HepG2 (cell line): ENCODE results near the gene RGS14. TPM values are rescaled to one million over a fixed set of nuclear protein-coding genes. Genes with fewer than 3 reads are reported as not detected.
A peak's percentile ranks its signal among the peaks of the same experiment; 100 is the strongest.

Experiments used
- ATAC-seq: fragments of 200-7000 bp; cut with Tn5 transposase; 3 replicates; pipeline ENCODE4 v1.9.1; 2020; ENCODE audit warnings: mild to moderate bottlenecking, moderate library complexity
- BruUV-seq: library from RNA; stranded (reverse); fragments of 400-500 nt; replicated peaks from 2 replicates; lab custom pipeline; 2021; lab: Mats Ljungman, UMichigan
- CTCF ChIA-PET: fragments of 300-600 bp; formaldehyde crosslinking; extraction: SDS; loops from one replicate; lab custom pipeline; 2021; ENCODE audit warnings: low total read pairs, inconsistent platforms, low intra/inter-chr PET ratio; lab: Yijun Ruan, JAX
- POLR2A ChIA-PET: fragments of 350-600 bp; sonication (Branson Sonifier 250); formaldehyde crosslinking; loops from one replicate; lab custom pipeline; 2020; ENCODE audit warnings: antibody characterized with exemption, inconsistent platforms; lab: Yijun Ruan, JAX
- DNase-seq: peaks from one replicate; pipeline ENCODE4 v3.0.0-alpha.2; 2015; ENCODE audit warnings: low spot score
- FAIRE-seq: peaks from 3 replicates; lab custom pipeline; 2011; peaks lifted over from hg19 to GRCh38; lab: Jason Lieb, UNC
- H2AFZ ChIP-seq: one replicate; pipeline ENCODE4 v1.6.1; 2011; ENCODE audit warnings: low read length, inconsistent platforms
- H3K27ac ChIP-seq: fragments of 300-600 bp; 3 replicates; pipeline ENCODE4 v1.8.0; 2011; ENCODE audit warnings: mixed run types, mild to moderate bottlenecking, mixed read lengths, low read length, inconsistent platforms; ENCODE audit not compliant: insufficient read depth; ENCODE audit errors: extremely low read length
- H3K27me3 ChIP-seq, 2 experiments: fragments of 200-600 bp in 1 of 2; 2 replicates in 1 of 2; 3 replicates in 1 of 2; pipeline versions ENCODE4 v1.6.0 to v1.8.0; 2011; ENCODE audit warnings: low read length in 2 of 2, mild to moderate bottlenecking in 2 of 2, moderate library complexity in 2 of 2, inconsistent platforms in 1 of 2; ENCODE audit not compliant: insufficient read depth in 2 of 2, control insufficient read depth in 1 of 2
- H3K36me3 ChIP-seq, 2 experiments: fragments of 200-600 bp in 1 of 2; replicated peaks in 1 of 2; 2 replicates in 1 of 2; 3 replicates in 1 of 2; pipeline versions ENCODE4 v1.5.1 to v1.8.0; 2011; ENCODE audit warnings: low read length in 2 of 2, inconsistent platforms in 1 of 2; ENCODE audit not compliant: insufficient read depth in 2 of 2, control insufficient read depth in 1 of 2
- H3K4me1 ChIP-seq: 2 replicates; pipeline ENCODE4 v1.5.1; 2012; ENCODE audit warnings: low read length, inconsistent platforms; ENCODE audit not compliant: insufficient read depth
- H3K4me2 ChIP-seq: 2 replicates; pipeline ENCODE4 v1.6.0; 2011; ENCODE audit warnings: low read depth, low read length, inconsistent platforms
- H3K4me3 ChIP-seq, 3 experiments: fragments of 200-600 bp in 1 of 3; sonication (generic), shearing (Covaris generic) in 1 of 3; replicated peaks in 1 of 3; 2 replicates each; pipeline ENCODE4 v1.5.1; 2011 to 2016; ENCODE audit warnings: low read length in 3 of 3, inconsistent platforms in 2 of 3, low read depth in 2 of 3, mild to moderate bottlenecking in 2 of 3, control low read depth in 1 of 3, mixed read lengths in 1 of 3; ENCODE audit not compliant: insufficient read depth in 1 of 3
- H3K79me2 ChIP-seq: one replicate; pipeline ENCODE4 v1.6.1; 2011; ENCODE audit warnings: low read length, inconsistent platforms; ENCODE audit not compliant: insufficient read depth
- H3K9ac ChIP-seq: 2 replicates; pipeline ENCODE4 v1.6.0; 2011; ENCODE audit warnings: mild to moderate bottlenecking, low read depth, low read length, inconsistent platforms; ENCODE audit not compliant: insufficient read depth
- H3K9me3 ChIP-seq: 2 replicates; pipeline ENCODE4 v1.5.1; 2012; ENCODE audit warnings: mild to moderate bottlenecking, low read length
- H4K20me1 ChIP-seq: 2 replicates; pipeline ENCODE4 v1.6.0; 2011; ENCODE audit warnings: inconsistent platforms, mild to moderate bottlenecking, low read length, moderate library complexity; ENCODE audit not compliant: insufficient read depth
- DR1 ChIP-seq: sonication (generic); formaldehyde crosslinking; IDR thresholded peaks from 2 replicates; pipeline ENCODE4 v1.8.0; 2021; ENCODE audit warnings: mild to moderate bottlenecking, missing genetic modification reagents, inconsistent platforms
- EEA1 ChIP-seq: sonication (generic); formaldehyde crosslinking; IDR thresholded peaks from 2 replicates; pipeline ENCODE4 v1.5.1; 2020; ENCODE audit warnings: mild to moderate bottlenecking, missing genetic modification reagents, borderline replicate concordance
- IRX3 ChIP-seq: sonication (generic); formaldehyde crosslinking; IDR thresholded peaks from 2 replicates; pipeline ENCODE4 v1.8.1; 2023; ENCODE audit warnings: mild to moderate bottlenecking, low read depth, missing genetic modification reagents, borderline replicate concordance
- KDM6A ChIP-seq: IDR thresholded peaks from 2 replicates; pipeline ENCODE4 v1.6.1; 2016; ENCODE audit warnings: low read depth
- NFKB2 ChIP-seq: sonication (generic); formaldehyde crosslinking; IDR thresholded peaks from 2 replicates; pipeline ENCODE4 v1.4.0; 2020; ENCODE audit warnings: missing genetic modification reagents, borderline replicate concordance
- PPARG ChIP-seq: conservative IDR thresholded peaks from 2 replicates; pipeline ENCODE4 v1.6.1; 2016; ENCODE audit warnings: missing biosample characterization, missing genetic modification reagents
- RARG ChIP-seq: sonication (generic); formaldehyde crosslinking; IDR thresholded peaks from 2 replicates; pipeline ENCODE4 v1.4.0; 2020; ENCODE audit warnings: low read depth, mild to moderate bottlenecking, missing genetic modification reagents
- SIX4 ChIP-seq: sonication (generic); formaldehyde crosslinking; IDR thresholded peaks from 2 replicates; pipeline ENCODE4 v1.4.0; 2020; ENCODE audit warnings: missing genetic modification reagents
- SMARCC2 ChIP-seq: fragments of 450-650 bp; IDR thresholded peaks from 2 replicates; pipeline ENCODE4 v1.6.1; 2017; ENCODE audit warnings: antibody characterized with exemption, mild to moderate bottlenecking
- SPEN ChIP-seq: sonication (generic); formaldehyde crosslinking; IDR thresholded peaks from 2 replicates; pipeline ENCODE4 v1.5.1; 2020; ENCODE audit warnings: low read depth, mild to moderate bottlenecking, missing genetic modification reagents
- TAF1 ChIP-seq: sonication (generic); formaldehyde crosslinking; IDR thresholded peaks from 2 replicates; pipeline ENCODE4 v1.4.0; 2020; ENCODE audit warnings: missing genetic modification reagents
- TOE1 ChIP-seq: sonication (generic); formaldehyde crosslinking; IDR thresholded peaks from 2 replicates; pipeline ENCODE4 v1.4.0; 2020; ENCODE audit warnings: mild to moderate bottlenecking, missing genetic modification reagents
- ZBTB7A ChIP-seq: sonication (generic); formaldehyde crosslinking; IDR thresholded peaks from 2 replicates; pipeline ENCODE4 v1.8.0; 2022; ENCODE audit warnings: mild to moderate bottlenecking, missing genetic modification reagents
- ZNF83 ChIP-seq: sonication (generic); formaldehyde crosslinking; IDR thresholded peaks from 2 replicates; pipeline ENCODE4 v1.4.0; 2020; ENCODE audit warnings: missing genetic modification reagents, mild to moderate bottlenecking, borderline replicate concordance
- WGBS: methylation state at CpG from one replicate; pipeline ENCODE4 v1.1.6; 2017; ENCODE audit warnings: low lambda C conversion rate; 5-methylcytosine and 5-hydroxymethylcytosine counted together
- in situ Hi-C: cut with HindIII; loops from 2 replicates; pipeline ENCODE4 v1.10.0; 2017; ENCODE audit warnings: low pct_unique_long_range_greater_than_20kb; ENCODE audit not compliant: extremely low pct_ligation_motif_present
- intact Hi-C: fragments of 100-400 bp; cut with micrococcal nuclease; formaldehyde crosslinking; loops from one replicate; pipeline ENCODE4 v1.10.0; 2022; ENCODE audit not compliant: unreplicated experiment
- polyA plus RNA-seq, 8 experiments: library from polyadenylated mRNA; depleted of rRNA in 3 of 8; stranded (reverse) in 7 of 8; unstranded in 1 of 8; fragments of >200 nt; fragmentation: Illumina TruSeq in 4 of 8; extraction: Trizol in 4 of 8; gene quantifications; 2 replicates each; pipeline versions ENCODE4 v1.2.1 to v1.2.3, GENCODE V29; 2011 to 2016; ENCODE audit warnings: low read depth in 4 of 8, missing spikeins in 1 of 8, mixed read lengths in 1 of 8; ENCODE audit not compliant: insufficient read depth in 1 of 8
- total RNA-seq, 5 experiments: library from RNA; depleted of rRNA; stranded (reverse); fragments of >200 nt; fragmentation: Illumina TruSeq; extraction: Trizol; gene quantifications; 2 replicates each; pipeline ENCODE4 v1.2.3, GENCODE V29; 2016; ENCODE audit warnings: low read depth in 1 of 5
- TF ChIP-seq, protein P1 (sequence below): sonication (generic); formaldehyde crosslinking; IDR thresholded peaks from 2 replicates; pipeline ENCODE4 v1.4.0; 2020; ENCODE audit warnings: missing genetic modification reagents, mild to moderate bottlenecking, borderline replicate concordance
- TF ChIP-seq, protein P2 (sequence below): sonication (generic); formaldehyde crosslinking; IDR thresholded peaks from 2 replicates; pipeline ENCODE4 v1.5.0; 2020; ENCODE audit warnings: mild to moderate bottlenecking, missing genetic modification reagents, moderate library complexity

The RGS14 gene
- total and polyA plus RNA-seq, 2 of the 13 experiments (the other 11 are each of a cell fraction or from before 2014, with no cell fraction given) = 11.1 to 17.2 TPM

DNA sequence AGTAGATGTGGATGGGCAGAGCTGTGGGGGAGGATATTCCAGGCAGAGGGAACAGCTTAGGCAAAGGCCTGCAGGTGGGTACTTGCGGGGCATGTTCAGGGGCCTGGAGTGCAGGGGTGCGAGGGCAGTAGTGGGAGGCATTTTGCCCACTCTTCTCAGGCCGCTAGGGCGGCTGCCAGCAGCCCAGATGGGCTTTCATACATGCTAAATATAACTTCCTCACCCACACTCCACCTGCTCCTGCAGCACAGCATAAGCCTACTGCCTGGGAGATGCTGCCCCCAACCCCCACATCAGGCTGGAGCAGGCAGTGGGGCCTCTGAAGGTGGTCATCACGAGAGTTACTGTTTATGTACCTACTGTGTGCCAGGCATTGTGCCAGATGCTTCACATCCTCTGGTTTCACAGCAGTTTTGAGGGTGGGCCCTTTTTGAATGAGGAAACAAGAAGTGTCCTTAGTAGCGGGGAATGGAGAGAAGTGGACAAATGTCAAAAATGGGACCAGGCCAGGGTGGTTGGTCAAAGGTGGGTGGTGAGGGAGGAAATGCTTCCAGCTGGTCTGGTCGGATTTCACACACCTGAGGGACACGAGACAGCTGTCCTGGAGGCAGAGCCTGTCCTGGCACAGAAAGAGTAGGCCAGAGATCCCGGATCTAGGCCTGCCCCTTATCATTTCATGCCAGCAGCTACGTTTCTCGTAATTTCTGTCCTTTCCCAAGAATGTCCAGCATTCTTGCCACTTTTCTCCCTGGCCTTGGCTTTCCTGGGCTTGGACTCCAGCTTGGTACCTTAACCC is 12.1 kb downstream of the RGS14 start:
- DNase-seq = no peak
- H3K4me2 ChIP-seq = no peak overlapping the region; the same call in 1 of the 2 replicates
- intact Hi-C loops = loop anchor here (2.0 to 5.0 kb wide), 2 partner anchors 53 to 87 kb away; no protein-coding TSS in a partner anchor
- CTCF ChIA-PET = interaction anchor here (1.5 to 2.1 kb wide), 4 partner anchors 13 to 52 kb away, joined by 3 to 19 read pairs (median 10); no protein-coding TSS in a partner anchor
- in situ Hi-C loops = loop anchor here (25.0 kb wide), 1 partner anchor 833 kb away; the partner anchor contains the start of genes CDHR2 and RNF44
- H3K4me1 ChIP-seq = peaks cover 74% of the 10 kb centered on the region
- no TSS peak for BruUV-seq
- 0 out of 2 replicates have a peak overlapping the region, but pooled peaks have one; percentile 9 for H3K9ac ChIP-seq
- peaks cover 8% of the 10 kb centered on the region for H3K79me2 ChIP-seq
- peak overlapping the region; percentile 35 for H3K27ac ChIP-seq
- POLR2A ChIA-PET = interaction anchor here (0.6 to 7.9 kb wide), 20 partner anchors 8 to 283 kb away, joined by 3 to 239 read pairs (median 6); partner anchors contain the start of genes F12, FGFR4, GRK6 and LMAN2
- no peaks in the 10 kb centered on the region; a peak in 1 of 5 replicates for H3K27me3 ChIP-seq
- H4K20me1 ChIP-seq = no peaks in the 10 kb centered on the region
- no peak for FAIRE-seq
- 86% methylated on average over 9 of the region's 11 CpGs for WGBS
- TF ChIP-seq RARG (CRISPR knock-in tag) = no peak
- no peak for TF ChIP-seq ZNF83 (CRISPR knock-in tag)
- TF ChIP-seq KDM6A = no peak
- no peak for TF ChIP-seq TOE1
- no peak for TF ChIP-seq ZBTB7A (CRISPR knock-in tag)
- no peak for TF ChIP-seq IRX3 (CRISPR knock-in tag)
- no peak for TF ChIP-seq DR1 (CRISPR knock-in tag)
- TF ChIP-seq, protein P1, sequence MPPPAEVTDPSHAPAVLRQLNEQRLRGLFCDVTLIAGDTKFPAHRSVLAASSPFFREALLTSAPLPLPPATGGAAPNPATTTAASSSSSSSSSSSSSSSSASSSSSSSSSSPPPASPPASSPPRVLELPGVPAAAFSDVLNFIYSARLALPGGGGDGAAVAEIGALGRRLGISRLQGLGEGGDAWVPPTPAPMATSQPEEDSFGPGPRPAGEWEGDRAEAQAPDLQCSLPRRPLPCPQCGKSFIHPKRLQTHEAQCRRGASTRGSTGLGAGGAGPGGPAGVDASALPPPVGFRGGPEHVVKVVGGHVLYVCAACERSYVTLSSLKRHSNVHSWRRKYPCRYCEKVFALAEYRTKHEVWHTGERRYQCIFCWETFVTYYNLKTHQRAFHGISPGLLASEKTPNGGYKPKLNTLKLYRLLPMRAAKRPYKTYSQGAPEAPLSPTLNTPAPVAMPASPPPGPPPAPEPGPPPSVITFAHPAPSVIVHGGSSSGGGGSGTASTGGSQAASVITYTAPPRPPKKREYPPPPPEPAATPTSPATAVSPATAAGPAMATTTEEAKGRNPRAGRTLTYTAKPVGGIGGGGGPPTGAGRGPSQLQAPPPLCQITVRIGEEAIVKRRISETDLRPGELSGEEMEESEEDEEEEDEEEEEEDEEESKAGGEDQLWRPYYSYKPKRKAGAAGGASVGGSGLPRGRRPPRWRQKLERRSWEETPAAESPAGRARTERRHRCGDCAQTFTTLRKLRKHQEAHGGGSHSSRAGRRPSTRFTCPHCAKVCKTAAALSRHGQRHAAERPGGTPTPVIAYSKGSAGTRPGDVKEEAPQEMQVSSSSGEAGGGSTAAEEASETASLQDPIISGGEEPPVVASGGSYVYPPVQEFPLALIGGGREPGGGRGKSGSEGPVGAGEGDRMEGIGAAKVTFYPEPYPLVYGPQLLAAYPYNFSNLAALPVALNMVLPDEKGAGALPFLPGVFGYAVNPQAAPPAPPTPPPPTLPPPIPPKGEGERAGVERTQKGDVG (CRISPR knock-in tag) = 0 out of 2 replicates have a peak, but pooled peaks have one; percentile 9
- TF ChIP-seq TAF1 (CRISPR knock-in tag) = no peak
- no peak for TF ChIP-seq SMARCC2
- TF ChIP-seq PPARG (CRISPR knock-in tag) = 0 out of 2 replicates have a peak, but pooled peaks have one; percentile 1
- TF ChIP-seq NFKB2 (CRISPR knock-in tag) = no peak
- TF ChIP-seq, protein P2, sequence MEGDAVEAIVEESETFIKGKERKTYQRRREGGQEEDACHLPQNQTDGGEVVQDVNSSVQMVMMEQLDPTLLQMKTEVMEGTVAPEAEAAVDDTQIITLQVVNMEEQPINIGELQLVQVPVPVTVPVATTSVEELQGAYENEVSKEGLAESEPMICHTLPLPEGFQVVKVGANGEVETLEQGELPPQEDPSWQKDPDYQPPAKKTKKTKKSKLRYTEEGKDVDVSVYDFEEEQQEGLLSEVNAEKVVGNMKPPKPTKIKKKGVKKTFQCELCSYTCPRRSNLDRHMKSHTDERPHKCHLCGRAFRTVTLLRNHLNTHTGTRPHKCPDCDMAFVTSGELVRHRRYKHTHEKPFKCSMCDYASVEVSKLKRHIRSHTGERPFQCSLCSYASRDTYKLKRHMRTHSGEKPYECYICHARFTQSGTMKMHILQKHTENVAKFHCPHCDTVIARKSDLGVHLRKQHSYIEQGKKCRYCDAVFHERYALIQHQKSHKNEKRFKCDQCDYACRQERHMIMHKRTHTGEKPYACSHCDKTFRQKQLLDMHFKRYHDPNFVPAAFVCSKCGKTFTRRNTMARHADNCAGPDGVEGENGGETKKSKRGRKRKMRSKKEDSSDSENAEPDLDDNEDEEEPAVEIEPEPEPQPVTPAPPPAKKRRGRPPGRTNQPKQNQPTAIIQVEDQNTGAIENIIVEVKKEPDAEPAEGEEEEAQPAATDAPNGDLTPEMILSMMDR (CRISPR knock-in tag) = no peak
- 0 out of 2 replicates have a peak, but pooled peaks have one; percentile 13 for TF ChIP-seq SPEN (CRISPR knock-in tag)
- no peak for TF ChIP-seq SIX4
- 0 out of 2 replicates have a peak, but pooled peaks have one; percentile 31 for TF ChIP-seq EEA1 (CRISPR knock-in tag)
- no peak overlapping the region for H2AFZ ChIP-seq
- no peaks in the 10 kb centered on the region for H3K9me3 ChIP-seq
- H3K36me3 ChIP-seq = 0 out of 5 replicates have a peak, but pooled peaks cover 0 to 4% of the 10 kb centered on the region in 2 experiments
- H3K4me3 ChIP-seq = no peak overlapping the region
- no peak for ATAC-seq
